GM19025 (cell line): ENCODE results near the gene GRIK4.

Source experiments
- ATAC-seq: cut with Tn5 transposase; IDR thresholded peaks from one replicate; pipeline ENCODE4 v1.9.1; 2021; ENCODE audit warnings: mild to moderate bottlenecking, low read depth, moderate library complexity; ENCODE audit not compliant: unreplicated experiment

GRIK4 gene

DNA sequence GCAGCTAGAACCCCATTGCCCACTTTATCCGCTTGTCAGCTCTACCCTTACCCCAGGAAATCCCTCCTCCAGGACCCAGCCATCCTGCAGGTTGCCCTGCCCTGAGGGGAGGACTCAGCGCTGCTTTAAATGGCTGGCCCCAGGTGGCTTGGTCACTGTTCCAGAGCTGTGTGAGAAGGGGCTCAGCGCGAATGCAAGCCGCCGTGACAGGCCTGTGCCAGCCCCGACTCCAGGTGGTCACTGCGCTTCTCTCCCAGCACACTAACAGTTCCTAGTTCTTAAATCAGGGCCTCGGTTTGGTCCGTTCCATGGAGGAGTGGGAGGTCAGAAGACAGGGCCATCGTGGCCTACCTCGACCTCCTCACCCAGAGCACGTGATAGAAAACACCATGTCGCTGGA, 446.6 kb downstream of the GRIK4 start:
- no peak for ATAC-seq

GRCh38 chr11:120959189-120959588, 447.6 kb downstream of the GRIK4 start:
- ATAC-seq, result no peak

DNA sequence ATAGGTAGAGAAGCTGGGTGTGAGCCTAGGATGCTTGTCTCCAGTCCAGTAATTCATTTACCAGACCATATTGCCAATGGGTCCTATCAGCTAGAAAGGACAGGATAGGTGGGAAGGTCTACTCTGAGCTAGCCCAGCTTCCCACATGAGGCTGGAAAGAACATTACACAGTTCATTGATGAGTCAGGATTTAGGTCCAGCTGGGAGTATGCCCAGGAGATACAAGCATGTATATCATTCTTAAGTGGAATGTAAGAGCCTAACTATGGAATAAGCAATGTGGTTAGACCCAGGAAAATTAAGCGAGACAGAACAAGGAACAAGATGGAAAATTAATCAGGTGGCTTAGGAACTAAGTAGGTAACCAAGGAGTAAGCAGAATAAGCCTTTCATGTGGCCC, 453.3 kb downstream of the GRIK4 start:
- no peak for ATAC-seq

- no peak for ATAC-seq
Measured at GRCh38 chr11:120966840-120967239, 455.3 kb downstream of the GRIK4 start.

DNA sequence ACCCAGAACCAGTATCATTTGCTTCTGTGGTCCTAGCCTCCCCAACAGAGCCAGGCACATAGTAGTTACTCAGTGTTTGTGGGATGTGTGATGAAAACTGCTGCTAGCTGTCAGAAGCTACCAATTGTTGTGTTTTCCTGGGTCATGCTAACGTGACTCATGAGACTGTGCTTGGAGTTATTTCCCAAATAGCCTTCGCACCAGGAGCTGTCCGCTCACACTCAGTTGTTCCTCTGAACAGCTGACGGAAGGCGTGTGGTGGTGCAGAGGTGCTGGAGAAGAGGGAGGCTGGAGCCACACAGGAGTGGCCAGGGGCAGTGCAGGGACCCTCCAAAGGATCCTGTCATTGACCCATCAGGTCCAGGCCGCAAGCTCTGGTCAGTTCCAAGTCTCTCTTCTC, 458.4 kb downstream of the GRIK4 start:
- ATAC-seq, result no peak

DNA sequence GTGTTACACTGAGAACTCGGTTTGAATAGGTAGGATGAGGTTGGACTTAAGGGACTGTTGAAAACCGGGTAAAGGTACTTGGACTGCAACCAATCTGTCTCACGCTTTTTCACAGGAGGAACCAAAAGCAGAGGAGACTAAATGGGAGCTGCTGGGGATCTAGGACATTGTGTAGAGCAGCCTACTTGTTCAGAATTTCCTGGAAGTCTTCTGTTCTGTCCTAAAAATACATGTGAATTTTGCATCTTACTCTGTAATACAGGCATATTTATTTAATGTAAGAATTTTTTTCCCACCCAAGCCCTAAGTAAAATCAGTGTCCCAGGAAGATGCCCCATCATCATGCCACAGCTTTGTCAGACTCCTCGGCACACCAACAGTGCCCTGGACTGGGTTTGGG, 460.3 kb downstream of the GRIK4 start:
- ATAC-seq, result no peak

DNA sequence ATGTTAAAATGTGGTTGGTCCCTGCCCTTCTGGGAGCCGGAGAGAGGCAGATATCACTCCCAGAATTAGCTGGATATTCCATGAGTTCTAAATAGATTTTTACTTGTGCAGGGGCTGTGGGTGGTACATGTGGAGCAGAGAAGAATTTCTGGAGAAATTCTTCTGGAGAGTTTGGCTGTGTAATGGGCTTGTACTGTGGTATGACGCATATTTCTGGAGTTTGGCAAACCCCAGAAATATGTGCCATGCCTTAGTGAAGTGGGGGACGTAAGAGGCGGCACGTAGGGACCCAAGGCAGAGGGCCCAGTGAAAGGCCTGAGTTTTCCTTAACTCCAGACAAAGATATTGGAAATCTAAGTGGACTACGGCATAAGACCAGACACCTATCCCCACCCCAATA, 461.1 kb downstream of the GRIK4 start:
- ATAC-seq, result no peak

- no peak for ATAC-seq
Measured at GRCh38 chr11:120973501-120973900, 462.0 kb downstream of the GRIK4 start.

DNA sequence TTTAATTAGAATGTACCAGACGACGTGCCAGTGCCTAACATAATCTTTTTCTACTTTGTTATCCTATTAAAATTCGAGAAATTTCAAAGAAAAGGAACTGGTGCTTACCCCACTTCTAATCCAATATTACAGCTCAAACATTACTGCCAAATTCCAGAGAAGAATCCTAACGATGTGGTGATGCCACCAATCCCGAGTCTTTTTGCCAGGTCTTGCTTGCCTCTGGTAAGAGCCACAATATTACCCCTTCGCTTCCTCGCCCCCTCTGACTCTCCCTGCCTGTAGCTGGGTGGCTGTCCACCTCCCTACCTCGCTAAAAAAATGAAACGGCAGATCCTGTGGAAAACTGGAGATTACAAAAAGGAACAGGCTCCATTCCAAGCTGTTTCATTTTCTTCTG, 462.9 kb downstream of the GRIK4 start:
- ATAC-seq, result no peak

DNA sequence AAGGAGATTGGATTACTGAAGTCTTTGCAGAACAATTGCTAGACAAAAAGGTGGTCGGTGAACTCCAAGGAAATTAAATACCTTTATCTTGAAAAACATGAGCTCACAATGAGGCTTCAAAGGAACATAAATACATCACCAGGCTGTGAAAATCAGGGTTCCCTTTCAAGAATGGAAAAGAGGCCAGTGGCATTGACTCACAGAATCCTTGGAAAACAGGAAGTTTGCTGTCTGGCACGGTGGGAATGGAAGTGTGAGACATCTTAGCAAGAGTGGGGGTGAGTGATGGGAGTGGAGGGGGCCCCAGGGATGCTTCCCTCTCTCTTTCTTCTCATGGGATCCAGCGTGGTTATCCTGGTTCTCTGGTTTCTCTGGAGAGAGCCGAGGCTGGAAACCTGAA, 463.4 kb downstream of the GRIK4 start:
- no peak for ATAC-seq

- no peak for ATAC-seq
Measured at GRCh38 chr11:120977266-120978137, 466.0 kb downstream of the GRIK4 start.

- no peak for ATAC-seq
Measured at GRCh38 chr11:120978701-120979100, 467.2 kb downstream of the GRIK4 start.

DNA sequence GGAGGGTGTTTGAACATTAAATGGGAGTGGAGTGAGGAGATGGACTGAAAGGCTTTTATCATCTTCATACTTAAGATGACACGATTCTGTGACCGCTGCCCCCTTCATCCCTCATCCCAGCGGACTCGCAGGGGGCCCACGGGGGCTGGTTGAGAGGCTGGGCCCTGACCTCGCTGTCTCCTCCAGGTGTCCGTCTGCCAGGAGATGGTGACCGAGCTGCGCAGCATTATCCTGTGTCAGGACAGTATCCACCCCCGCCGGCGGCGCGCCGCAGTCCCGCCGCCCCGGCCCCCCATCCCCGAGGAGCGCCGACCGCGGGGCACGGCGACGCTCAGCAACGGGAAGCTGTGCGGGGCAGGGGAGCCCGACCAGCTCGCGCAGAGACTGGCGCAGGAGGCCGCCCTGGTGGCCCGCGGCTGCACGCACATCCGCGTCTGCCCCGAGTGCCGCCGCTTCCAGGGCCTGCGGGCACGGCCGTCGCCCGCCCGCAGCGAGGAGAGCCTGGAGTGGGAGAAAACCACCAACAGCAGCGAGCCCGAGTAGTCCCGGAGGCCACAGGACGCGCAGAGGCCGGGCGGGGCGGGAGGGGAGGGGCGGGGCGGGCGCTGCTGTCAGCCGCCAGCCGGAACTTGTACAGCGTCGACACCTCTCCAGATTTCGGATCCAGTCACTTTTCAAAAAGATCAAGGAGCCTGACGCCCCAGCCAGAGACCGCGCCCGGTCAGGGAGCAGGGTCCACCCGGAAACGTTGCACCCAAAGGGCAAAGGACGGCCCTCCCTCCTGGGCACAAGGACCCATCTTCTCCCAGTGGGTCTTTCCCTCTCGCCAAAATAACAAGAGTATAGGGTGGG, 474.4 kb downstream of the GRIK4 start:
- ATAC-seq, result no peak

GRCh38 chr11:120988603-120989002, 477.1 kb downstream of the GRIK4 start:
- no peak for ATAC-seq

- ATAC-seq, result no peak
Measured at GRCh38 chr11:120991830-120992686, 480.5 kb downstream of the GRIK4 start.

DNA sequence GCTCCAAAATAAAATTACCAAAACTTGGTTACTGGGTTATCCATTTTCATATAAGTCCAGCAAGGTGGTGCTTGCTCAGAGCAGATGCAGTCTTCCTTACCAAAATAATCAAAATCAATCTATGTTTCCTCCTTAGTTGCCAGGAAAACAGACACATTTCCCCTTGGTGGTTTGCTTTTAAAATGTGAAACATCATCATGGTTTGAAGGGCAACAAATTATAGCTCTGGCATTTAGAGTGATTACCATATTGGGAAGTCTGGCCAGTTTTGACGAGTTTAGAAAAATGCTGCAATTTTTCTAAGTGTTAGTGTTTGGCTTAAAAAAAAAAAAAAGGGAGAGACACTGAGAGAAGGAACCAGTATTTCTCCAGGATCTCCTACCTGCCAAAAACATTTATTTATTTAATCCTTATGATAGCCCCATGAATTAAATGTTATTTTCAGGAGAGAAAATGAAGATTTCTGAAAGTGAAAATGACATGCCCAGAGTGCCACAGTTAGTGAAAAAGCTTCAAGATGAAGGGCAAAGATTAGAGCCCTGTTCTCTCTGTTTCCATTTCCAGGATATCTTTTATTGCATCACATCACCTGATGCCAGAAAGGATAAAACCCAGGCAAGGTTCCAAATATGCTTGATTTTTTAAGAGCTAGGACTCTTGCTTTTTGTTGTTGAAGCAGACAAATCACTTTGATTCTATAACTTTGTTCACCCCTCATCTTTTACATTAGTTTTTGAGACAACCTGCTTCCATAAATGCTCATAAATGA, 482.7 kb downstream of the GRIK4 start:
- ATAC-seq, result no peak

- ATAC-seq, result no peak
Measured at GRCh38 chr11:120995184-120995583, 483.6 kb downstream of the GRIK4 start.

GRCh38 chr11:120996973-120997372, 485.4 kb downstream of the GRIK4 start:
- no peak for ATAC-seq

DNA sequence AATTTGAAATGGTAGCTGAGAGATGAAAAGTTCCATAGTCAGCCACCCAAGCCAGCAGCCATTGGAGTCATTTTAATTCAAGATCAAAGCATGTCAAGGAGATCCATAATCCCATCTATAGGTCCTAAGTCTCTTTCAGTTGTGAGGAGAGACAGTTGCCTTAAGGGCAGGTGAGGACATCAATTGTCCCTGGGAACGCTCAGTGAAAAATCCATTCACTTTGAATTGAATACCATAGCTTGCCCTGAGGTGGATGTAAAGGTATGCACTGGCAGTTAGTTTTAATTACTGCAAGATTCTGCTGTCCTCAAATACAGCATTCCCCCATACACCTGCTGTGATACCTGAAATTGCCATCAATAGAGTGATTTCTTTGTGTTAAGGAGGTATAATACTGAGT, 487.0 kb downstream of the GRIK4 start:
- no peak for ATAC-seq
